ENCODE results near the gene CACNA2D4.

The CACNA2D4 gene

DNA sequence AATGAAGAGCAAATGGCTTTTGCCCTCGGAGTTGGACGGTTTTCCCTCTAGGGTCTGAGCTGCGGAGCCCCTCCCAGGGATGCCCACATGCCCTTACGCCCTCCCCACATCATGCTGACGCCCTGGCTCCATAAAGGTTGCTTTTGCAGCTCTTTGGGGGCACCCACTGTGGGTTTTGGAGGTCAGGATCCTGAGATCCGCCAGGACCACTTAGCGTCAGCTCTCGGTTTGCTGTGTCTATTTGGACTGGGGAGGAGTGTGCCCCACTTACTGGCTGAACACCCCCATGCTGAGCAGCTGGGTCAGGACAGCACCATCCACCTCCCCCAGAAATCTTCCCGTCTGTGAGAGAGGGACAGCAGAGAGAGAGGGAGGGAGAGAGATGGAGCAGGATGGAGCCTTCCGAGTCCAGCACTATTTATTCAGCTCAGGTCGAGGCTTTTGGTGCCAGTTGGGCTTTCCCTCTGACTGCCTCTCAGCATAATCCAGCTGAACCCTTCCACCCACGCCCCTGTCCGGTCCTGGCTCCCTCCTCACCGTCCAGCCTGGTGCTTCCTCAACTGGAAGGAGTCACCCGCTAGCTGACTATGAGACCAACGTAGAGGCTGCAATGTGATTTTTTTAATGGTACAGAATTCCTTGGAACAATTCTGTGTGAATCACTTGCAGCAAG, 117.0 kb downstream of the CACNA2D4 start:
- TF ChIP-seq, protein P1, sequence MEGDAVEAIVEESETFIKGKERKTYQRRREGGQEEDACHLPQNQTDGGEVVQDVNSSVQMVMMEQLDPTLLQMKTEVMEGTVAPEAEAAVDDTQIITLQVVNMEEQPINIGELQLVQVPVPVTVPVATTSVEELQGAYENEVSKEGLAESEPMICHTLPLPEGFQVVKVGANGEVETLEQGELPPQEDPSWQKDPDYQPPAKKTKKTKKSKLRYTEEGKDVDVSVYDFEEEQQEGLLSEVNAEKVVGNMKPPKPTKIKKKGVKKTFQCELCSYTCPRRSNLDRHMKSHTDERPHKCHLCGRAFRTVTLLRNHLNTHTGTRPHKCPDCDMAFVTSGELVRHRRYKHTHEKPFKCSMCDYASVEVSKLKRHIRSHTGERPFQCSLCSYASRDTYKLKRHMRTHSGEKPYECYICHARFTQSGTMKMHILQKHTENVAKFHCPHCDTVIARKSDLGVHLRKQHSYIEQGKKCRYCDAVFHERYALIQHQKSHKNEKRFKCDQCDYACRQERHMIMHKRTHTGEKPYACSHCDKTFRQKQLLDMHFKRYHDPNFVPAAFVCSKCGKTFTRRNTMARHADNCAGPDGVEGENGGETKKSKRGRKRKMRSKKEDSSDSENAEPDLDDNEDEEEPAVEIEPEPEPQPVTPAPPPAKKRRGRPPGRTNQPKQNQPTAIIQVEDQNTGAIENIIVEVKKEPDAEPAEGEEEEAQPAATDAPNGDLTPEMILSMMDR (IDR thresholded peaks at IDR 0.05; ENCODE audit: low read depth, low read length), result no peak
- H3K4me3 ChIP-seq (ENCODE audit: low read depth, low read length), result no peak overlapping the region

DNA sequence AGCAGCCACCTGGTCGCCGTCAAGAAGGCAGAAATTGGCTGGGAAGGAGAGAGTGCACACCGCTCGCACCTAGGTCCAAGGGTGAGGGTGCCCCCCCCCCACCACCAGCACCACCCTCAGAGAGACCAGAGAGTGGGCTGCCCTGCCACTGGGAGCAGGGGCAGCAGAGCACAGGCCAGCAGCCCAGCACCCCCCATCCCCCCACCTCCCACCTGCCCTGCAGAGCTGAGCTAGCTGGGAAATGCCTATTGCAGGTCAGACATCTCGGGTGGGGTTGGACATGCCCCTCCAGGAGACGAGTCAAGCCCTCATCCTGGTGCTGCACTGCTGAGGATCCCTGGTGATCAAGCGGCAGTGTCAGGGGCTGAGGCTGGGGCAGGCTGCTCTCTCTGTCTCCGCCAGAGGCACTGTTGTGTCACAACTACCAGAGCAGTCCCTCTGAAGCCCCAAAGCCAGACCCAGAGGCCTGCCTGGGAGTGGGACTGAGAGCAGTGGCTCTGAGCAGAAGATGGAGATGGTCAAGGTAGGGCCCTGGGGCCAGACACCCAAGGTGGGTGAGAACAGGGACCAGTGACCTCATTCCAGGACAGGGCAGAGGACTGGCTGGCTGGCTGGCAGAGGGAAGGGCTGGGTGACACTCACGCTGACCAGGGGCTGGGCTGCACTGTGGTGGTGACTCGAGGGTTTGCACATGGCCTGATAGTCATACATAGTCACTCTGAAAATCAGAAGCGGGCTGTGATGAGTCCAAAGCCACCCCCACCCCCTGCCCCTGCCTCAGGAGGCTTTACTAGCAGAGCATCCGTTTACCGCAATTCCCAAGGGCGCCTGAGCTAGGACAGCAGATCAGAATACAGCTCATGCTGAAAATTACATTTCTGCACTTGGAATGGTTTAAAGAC, 117.8 kb downstream of the CACNA2D4 start:
- H3K4me3 ChIP-seq (ENCODE audit: low read depth, low read length), result no peak overlapping the region
- TF ChIP-seq, protein P1 (IDR thresholded peaks at IDR 0.05; ENCODE audit: low read depth, low read length), result peak; percentile 44

DNA sequence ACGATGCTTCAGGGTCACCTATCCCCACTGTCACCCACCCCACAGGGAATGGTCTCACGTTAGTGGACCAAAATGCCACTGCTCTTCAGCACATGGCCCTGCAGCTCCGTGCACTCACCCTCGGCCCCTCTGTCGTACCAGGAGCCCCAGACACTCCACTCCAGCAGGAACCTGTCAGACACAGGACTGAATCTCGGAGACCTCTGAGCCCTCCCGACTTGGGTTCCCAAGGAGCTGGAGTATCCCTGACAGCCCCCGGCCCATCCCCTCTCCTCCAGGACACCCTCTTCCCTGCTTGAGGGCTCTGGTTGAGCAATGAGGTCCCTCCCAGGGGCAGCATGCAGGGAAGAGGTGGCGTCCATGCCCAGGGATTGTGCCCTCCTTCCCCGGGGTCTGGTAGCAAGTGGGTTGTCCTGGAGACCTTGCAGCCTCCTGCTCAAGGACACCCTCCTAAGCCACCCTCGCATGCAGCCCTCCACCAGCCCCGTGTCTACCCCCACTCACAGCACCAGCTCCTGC, 118.5 kb downstream of the CACNA2D4 start:
- no peak overlapping the region for H3K4me3 ChIP-seq (ENCODE audit: low read depth, low read length)
- TF ChIP-seq, protein P1 (IDR thresholded peaks at IDR 0.05; ENCODE audit: low read depth, low read length), result no peak

DNA sequence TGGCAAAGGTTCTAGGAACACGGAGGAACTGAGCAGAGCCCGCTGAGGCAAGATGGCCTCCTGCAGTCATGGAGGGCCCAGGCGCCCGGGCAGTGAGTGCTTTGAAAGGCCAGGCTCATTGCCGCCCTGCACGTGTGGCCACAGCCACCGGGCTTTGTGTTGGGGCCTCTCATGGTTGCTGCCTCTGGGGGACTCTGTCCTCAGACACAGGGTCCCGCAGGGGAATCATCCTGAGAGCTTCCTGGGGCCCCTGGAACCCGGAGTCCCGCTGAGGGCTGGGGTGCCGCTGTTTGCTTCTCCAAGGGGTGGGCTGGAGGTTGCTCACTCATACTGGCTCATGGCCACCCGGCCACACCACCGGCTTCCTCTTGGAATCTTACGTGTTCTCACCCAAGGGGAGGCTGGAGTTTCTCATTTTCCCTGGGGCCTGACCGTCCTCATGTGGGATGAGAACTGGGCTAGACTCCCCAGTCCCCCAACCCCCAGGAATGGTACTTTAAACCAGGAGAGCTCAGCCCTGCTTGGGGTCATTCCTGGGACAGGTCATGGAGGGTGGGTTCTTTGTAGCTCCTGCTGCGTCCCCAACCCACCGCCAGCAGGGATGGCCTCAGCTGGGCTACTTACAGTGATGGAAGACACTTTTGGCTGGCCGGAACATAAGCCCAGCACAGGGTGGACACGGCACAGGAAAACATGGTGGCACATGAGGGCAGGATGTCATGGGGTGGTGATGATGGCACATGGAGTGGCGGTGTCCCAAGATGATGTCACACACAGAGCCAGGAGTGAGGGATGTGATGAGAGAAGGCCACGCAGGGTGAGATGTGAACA, 119.2 kb downstream of the CACNA2D4 start:
- TF ChIP-seq, protein P1 (IDR thresholded peaks at IDR 0.05; ENCODE audit: low read depth, low read length), result no peak
- H3K4me3 ChIP-seq (ENCODE audit: low read depth, low read length), result no peak overlapping the region

DNA sequence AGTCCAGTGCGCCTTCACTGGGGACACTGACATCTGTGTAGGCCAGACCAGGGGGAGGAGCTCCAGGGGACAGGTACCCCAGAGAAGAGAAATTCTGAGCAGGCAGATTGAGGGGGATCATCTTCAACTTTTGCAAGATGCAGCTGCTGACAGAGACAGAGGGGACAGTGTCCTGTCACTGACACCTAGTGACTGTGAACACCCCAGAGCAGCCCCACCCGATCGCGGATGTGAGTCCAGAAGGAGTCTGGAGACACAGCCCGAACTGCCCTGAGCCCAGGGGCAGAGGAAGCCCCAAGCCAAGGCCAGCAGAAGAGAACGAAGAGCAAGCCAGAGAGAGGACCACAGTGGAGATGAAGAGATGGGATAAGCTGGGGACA, 119.8 kb downstream of the CACNA2D4 start:
- H3K4me3 ChIP-seq (ENCODE audit: low read depth, low read length), result no peak overlapping the region
- TF ChIP-seq, protein P1 (IDR thresholded peaks at IDR 0.05; ENCODE audit: low read depth, low read length), result no peak

DNA sequence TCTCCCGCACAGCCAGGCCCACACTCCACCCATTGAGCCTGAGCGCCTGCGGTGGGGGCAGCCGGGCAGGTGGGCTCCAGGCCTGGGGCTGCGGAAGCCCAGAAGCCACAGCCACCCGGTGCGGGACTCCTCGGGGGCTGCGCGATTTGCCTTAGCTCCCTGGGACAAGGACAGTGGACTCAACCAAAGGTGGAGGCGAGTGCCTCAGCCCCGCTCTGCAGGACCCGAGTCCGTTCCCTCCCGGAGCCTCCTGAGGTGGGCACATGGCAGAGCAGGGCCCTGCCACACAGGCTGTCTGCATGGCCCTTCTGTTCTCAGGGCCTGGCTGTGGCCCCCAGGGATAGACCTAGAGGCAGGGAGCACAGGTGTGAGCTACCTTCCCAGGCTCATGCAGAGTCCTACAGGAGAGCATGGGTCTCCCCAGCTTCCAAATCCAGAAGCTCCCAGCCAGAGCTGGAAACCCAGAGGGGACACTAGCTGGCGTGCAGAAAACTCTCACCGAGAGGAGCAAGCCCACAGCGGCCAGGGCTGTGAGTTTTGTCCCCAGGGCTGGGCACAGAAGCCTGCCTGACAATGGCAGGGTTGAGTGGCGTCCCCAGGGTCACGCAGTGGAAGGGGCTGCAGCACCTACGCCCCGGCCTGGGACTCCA, 120.3 kb downstream of the CACNA2D4 start:
- TF ChIP-seq, protein P1 (IDR thresholded peaks at IDR 0.05; ENCODE audit: low read depth, low read length), result no peak
- no peak overlapping the region for H3K4me3 ChIP-seq (ENCODE audit: low read depth, low read length)
